GM18870 (cell line): ENCODE measurements around the gene CBS.
"Not testable (repeated sequence)": the region's sequence is repeated elsewhere in the genome, so short reads cannot be mapped to it uniquely, and the experiment has no call there.

ENCODE experiments used
- ATAC-seq: cut with Tn5 transposase; IDR thresholded peaks from one replicate; pipeline ENCODE4 v1.9.1; 2021; ENCODE audit warnings: moderate library complexity; ENCODE audit not compliant: unreplicated experiment

The CBS gene

DNA sequence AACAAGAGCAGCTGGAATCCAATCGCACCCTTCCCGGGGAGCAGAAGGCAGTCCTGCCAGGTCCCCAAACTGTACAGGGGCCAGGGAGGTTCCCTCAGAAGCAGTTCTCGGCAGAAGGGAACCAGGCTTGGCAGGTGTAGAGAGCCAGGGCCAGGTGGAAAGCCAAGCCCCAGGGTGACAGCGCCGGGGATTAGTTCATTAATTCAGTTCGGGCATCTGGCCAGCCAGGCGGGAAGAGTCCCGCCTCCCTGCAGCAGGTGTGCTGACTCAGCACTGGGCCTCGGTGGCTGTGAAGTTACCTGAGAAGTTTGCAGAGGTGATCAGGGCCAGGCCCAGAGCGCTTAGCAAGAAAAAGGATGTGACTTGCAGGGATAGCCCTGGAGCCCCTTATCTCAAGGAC lies 6.0 kb downstream of the CBS start:
- ATAC-seq = not testable (repeated sequence)

DNA sequence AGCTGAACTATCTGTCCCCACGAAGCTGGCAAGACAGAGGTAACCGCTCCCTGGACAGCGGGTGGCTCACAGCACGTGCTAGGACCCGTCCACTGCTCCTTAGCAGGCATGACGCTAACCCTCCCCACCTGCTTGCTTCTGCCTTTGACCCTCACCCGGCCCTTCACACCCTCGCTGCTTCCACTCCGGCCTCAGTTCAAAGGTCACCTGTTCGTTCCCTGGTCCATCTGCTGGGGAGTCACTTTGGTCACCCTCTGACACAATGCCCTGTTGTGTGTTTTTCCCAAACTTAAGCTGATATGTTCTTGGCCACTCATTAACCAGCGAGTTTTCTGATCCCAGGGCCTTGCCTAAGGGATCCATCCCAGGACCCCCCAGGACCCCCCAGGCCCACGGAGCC lies 7.6 kb downstream of the CBS start:
- ATAC-seq = not testable (repeated sequence)

DNA sequence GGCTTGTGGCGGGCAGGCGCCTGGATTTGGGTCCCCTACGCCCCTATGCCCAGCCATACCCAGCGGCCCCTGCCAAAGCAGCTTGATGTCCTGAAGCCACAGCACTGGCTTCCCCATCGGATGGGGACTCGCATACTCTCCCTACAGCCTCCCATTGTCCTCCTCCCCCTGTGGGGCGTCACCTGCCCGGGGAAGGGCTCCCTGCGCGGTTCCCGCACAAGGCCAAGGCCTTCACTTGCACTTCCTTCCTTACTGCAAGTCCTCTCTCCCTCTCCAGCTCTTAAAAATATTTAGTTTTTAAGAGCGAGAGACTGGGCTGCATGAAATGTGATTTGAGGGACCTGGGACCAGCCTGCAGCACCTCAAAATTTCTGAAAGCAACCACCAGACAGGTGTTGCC lies 8.9 kb downstream of the CBS start:
- not testable (repeated sequence) for ATAC-seq

DNA sequence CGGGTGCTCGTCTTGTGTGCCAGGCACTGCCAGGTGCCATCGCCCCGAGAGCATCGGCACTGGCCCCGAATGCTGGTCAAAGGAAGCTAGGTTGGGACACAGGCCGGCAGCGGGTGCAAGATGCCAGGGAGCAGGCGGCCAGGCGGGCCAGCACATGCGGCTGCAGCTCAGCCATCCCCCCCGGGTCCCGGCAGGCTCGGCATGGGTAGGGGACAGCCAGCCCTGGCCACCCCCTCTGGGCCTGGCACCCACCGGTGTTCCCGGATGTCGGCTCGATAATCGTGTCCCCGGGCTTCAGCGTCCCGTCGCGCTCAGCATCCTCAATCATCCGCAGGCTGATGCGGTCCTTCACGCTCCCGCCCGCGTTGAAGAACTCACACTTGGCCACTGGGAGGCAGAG lies 9.6 kb downstream of the CBS start:
- not testable (repeated sequence) for ATAC-seq

DNA sequence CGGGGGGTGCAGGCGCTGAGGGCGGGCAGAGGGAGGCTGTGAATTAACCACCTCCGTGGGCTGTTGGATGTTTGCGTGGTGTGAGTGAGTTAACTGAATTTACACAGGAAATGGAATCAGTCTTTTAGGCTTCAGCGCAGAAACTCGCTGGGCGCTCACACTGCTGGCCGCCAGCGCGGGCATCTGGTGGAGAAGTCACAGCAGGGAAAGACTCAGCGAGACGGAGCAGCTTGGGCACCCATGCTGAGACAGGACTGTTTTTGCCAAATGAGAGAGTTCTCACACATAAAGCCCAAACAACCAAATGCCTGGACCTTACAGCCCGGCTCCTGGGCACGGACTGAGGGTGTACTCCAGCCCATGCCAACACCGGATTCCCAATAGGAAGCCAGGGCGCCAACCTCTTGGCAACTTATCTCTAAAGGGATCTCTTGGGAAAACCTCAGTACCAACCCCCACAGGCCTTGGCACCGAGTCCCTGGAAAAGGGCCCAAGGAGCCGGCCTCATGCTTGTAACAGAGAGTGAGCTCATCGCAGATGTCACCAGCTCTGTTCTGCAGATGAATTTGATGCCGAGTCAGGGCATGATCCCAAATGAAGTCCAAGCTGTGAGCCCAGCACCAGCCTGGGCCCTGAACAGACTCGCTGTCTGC lies 11.2 kb downstream of the CBS start:
- ATAC-seq = not testable (repeated sequence)

DNA sequence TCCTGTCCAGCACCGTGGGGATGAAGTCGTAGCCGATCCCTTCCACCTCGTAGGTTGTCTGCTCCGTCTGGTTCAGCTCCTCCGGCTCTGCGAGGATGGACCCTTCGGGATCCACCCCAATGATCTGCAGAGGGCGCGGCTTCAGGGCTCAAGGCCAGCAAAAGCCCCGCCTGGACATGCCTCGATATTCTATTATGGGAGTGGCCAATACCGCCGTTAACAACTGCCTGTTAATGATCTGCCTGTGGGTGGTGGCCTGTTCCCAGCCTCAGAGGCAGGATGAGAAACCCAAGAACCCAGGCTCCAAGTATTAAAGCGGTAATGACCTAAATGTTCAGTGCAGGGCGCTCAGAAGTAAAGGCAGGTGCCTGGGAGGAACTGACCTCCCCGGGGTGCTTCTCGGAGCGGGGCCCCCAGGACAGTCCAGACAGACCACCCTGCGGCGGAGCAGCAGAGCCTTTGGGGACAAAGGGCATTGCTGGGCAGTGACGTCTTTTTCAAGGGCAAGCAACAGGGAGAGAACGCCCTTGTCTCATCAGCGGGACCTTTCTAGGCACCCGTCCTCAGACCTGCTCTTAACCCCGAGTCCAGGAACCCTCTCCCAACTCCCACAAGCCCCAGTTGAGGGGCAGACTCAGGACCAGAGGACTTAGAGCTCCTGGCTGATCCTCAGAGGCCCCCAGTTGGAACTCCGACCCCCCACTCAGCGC lies 12.5 kb downstream of the CBS start:
- ATAC-seq = not testable (repeated sequence)

DNA sequence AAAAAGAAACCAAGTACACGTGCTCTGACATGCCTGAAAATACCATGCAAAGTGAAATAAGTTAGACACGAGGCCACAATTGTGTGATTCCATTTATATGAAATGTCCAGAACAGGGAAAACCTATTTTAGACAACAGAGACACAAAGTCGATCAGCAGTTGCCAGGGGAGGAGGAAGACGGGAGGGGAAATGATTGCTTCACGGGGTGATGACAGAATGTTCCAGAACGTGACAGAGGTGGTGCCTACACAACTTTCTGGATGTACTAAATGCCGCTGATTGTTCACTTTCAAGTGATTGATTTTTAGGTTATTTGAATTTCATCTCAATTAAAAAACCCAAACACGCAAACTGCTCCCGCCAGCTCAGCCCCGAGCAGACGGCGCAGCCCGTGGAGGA lies 22.5 kb downstream of the CBS start:
- not testable (repeated sequence) for ATAC-seq

DNA sequence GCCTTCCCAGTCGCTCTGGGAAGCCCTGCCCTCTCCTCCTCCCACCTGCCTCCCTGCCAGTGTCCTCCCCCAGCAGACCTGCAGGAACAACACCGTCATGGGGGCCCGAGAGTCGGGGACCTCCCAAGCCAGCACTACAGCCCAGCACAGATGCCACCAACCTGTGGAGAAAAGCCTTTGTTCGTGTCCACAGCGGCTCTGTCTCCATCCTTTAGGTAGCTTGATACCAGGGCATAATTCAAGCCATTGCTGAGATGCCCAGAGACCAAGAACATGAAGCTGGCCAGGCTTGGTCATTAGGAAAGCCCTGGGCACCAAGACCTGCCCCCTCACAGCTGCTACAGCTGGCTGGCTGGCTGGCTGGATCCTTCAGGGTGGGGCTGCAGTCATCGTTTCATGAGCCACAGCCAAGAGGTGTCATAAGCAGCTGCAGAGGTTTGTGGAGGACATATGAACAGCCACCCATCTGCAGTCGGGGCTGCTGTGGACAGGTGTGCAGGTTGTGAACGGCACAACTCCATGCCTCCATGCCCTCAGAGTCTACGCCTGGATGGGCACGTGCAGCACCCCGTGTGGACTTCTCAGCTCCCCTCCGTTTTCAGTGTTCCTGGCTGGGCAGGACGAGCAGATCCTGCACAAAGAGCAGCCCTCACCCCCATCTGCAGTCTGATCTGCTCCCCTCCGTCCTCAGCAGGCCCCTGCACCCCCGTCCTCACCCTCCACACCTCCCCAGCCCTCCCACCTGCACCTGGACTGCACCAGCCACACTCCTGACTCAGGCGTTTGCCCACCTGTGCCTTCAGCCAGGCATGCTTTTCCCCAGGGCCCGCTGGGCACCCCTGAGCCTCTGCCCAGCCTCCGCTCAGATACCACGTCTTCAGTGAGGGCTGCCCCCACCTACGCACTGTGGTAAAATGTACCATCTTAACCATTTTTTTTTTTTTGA lies 29.5 kb downstream of the CBS start:
- not testable (repeated sequence) for ATAC-seq

DNA sequence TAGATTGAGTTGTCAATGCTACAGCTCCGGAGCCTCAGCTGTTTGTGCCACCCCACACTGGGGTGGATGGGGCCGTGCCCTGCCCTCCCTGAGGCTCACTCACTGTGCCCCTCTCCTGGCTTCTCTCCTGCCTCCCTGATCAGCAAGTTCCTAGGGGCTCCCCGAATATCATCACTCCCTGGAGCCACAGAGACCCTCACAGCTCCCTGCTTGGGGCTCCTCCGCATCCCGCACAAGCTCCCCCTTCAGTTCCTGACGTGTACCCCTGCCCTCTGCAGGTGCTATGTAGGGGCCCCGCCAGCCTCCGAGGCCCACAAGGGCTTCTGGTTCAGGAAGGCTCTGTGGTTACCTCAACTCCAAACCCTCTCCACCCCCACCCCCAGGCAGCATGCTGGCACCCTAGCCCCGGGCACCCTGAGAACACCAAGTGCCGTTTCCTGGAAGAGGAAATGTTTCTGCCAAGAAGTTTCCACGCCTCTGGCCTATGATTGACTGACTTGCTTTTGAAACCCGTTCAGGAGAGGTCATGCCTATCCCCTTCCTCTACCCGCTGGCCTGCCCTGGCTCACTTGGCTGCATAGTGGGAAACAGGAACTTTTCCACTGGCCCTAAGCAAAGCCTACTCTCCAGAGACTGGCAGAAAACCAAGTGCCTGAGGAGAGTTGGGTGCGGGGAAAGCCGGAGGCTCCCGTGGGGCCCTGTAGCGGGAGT lies 30.3 kb downstream of the CBS start:
- ATAC-seq = not testable (repeated sequence)

DNA sequence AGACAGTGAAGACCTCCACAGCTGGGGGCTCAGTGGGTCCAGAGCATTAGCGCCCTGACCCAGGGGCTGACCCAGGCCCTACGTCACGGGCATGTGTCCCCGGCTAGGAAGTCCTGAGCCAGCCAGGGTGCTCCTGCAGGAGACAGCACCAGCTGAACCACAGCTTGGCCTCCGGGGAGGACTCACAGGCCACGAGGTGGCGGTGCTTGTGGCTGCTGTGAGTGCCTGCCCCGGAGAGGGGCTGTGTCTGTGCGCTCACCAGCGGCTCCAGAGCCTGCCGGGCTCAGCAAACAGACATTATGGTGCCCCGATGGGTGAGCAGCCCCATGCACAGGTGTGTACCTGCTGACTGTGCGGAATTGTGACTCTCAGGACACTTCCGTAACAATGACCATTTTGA lies 31.1 kb downstream of the CBS start:
- ATAC-seq = not testable (repeated sequence)

DNA sequence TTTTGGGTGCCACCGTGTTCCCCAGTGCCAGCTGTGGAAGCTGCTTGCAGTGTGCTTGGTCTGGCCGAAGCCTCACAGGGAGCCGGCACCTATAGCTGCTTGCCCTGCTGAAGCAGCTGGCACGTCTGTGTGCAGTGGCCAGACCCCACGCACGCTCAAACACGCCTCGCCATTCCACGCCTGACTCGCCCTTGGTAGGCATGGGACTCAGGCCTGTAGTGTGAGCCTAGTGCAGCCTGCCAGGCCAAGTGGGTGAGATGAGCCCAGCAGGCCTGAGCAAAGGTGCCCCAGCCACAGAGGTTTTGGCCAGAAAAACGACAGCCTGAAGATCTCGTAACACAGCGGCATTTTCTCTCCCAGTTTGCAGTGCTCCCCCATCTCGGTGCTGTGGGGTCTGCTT lies 32.3 kb downstream of the CBS start:
- ATAC-seq = not testable (repeated sequence)

DNA sequence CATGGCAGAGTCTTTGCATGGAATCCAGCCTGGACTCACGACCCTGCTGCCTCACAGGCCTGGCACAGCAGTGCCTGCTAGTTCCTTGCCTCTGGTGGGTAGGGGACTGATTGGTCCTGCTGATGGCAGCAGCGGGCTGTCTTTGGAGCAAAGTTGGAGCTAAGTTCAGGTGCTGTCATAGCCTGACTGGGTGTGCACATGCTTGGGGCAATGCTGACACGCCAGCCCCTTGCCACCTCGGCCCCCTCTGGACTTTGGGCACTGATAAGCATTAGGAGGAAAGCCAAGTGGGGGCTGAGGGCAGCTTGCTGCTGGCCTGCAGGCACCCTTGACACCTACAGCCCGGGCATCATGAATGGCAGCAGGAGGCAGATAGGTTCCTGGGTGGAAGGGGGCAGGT lies 33.5 kb downstream of the CBS start:
- not testable (repeated sequence) for ATAC-seq

DNA sequence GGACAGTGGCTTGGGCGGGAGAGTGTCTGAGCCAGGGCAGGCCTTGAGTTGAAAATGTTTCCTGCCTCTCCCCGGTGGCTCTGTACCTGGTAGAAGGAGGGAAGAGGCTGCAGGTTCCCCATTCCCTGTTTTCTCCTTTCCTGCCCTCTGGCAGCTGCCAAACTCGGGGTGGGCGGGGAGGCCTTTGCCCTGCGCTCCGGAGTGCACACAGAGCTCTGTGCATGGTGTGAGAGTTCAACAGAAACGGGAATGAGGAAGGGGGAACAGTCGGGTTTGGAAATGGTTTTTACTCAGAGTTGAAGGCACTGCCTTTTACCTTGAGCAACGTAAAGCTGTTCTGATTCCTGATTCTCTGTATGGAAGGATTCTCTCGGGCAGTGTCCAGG lies 37.0 kb downstream of the CBS start:
- not testable (repeated sequence) for ATAC-seq

DNA sequence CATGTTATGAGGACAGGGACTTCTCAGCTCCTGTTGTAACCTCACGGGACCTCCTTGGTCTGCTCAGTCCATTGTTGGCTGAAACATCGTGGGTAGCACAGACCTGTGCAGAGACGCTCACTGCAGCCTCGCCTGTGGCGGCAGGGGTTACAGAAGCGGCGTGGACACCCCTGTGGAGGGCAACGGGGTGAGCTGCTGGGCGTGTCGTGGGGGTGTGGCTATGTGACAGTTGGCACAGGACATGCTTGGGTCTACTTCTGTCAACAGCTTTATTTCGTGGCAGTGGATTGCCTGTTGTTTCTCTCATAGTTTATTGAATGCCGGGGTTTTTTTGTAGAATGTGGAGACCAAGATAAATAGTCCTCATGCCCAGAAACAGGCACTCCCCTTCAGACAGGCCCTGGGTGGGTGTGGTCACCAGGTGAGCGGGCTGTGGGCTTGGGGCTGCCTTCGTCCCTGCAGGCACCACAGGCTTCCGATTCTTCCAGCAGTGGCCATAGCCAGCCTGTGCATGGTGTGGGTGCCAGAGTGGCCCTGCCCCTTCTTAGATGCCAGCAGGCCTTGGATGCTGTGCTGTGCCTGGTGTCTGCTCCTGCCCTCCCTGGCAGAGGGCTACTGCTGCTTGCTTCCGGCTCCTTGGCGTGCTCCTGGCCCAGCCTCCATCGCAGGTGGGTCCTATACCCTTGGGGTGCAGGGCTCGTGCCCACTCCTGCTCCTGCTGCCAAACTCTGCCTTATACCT lies 37.5 kb downstream of the CBS start:
- not testable (repeated sequence) for ATAC-seq

DNA sequence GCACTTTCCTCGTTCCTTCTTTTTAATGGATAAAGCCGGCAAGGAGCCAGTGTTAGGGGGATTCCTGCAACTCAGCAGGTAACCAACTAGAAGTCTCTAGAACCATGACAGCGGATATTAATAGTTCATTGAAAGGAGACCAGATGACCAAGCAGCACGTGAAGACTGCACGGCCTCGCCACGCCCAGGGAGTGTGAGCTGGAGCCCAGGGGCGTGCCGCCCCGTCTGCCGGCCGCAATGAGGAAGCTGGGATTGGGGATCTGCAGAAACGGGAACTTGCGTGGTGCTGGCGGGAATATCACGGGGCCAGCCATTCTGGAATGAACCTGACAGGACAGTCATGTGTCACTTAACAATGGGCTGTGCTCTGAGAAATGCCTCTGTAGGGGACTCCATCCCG lies 38.7 kb downstream of the CBS start:
- ATAC-seq = not testable (repeated sequence)

DNA sequence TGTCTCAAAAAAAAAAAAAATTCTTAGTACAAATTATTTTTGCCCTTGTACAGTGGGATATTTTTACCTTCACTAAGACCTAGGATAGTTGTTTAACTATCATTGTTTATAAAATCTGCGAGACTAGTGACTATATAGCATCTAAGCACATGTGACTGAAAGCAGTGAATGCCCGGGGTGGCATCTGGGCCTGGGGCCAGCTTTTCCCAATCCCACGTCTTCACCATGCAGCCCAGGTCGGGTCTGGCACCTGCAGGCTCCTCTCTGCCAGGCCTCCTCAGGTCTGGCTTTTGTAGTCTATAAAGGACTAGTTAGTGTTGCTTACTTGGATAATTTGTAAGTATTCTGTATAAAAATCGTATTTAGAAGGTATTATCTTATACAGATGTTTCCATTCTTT lies 40.8 kb downstream of the CBS start:
- no peak for ATAC-seq

DNA sequence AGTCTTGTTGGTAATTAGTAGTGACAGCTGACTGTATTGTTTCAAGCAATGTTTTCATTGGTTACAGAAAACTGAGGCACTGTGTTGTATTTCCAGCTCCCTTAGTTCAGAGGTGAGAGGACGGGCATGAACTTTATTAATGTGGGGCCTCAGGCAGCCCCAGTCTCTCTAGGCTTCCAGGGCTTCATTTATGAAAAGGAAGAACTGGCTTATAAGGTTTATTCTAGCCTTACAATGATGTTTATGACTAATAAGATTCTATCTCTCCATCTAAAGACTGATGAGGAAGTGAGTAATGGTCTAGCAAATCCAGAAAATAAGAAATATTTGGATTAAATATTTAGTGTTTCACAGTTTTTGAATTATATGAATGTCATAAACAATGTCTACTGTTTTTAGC lies 41.5 kb downstream of the CBS start:
- no peak for ATAC-seq

DNA sequence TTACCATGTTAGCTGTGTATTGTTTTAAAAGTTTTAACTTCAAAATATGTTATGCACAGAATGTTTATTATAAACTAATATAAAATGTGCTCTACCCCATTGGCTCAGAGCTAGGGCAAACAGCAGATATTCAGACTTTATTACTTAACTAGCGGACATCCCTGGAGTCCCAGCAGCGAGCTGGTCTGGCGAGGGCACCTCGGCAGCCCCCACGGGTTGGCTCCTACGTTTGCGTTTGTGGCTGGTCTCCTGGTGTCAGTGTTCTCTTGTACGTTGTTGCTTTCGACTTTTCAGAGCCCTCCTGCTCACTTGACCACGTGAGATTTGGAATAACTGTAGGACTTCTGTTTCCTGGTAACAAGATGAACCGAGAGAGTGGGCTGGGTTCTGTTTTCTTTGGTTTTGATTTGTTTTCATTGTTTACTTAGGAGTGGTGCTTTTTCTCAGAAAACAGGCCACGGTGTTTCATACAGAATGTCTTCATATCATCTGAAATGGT lies 44.5 kb downstream of the CBS start:
- ATAC-seq = no peak

DNA sequence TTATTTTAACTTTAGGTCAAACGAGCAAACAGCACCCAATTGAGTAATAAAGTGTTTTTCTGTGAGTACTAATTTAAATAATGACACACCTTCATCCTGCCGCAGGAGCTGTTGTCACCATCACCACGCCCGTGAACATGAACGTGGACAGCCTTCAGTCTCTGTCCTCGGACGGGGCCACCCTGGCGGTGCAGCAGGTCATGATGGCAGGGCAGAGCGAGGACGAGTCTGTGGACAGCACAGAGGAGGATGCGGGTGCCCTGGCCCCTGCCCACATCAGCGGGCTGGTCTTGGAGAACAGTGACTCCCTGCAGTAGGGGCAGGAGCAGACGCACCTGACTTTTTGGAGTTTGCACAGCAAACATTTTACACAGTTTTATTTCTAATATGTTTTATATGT lies 45.9 kb downstream of the CBS start:
- no peak for ATAC-seq
